Measurements from ENCODE around the gene MRPL33.

MRPL33 gene

GRCh38 chr2:27808984-27809383, 37.5 kb downstream of the MRPL33 start:
- no peak for DNase-seq (ENCODE audit: low read depth in 2 of 2)

- peak; percentile 65 to 76 for DNase-seq (ENCODE audit: low read depth in 2 of 2)
These were observed 38.3 kb downstream of the MRPL33 start for GRCh38 chr2:27809761-27810241.

GRCh38 chr2:27810455-27810854, 38.9 kb downstream of the MRPL33 start:
- no peak for DNase-seq (ENCODE audit: low read depth in 2 of 2)

- no peak for DNase-seq (ENCODE audit: low read depth in 2 of 2)
These were observed 40.2 kb downstream of the MRPL33 start for GRCh38 chr2:27811768-27812167.

GRCh38 chr2:27814758-27815157, 43.2 kb downstream of the MRPL33 start:
- no peak for DNase-seq (ENCODE audit: low read depth in 2 of 2)

GRCh38 chr2:27815860-27816438, 44.4 kb downstream of the MRPL33 start:
- DNase-seq (ENCODE audit: low read depth in 2 of 2): no peak

- DNase-seq (ENCODE audit: low read depth in 2 of 2): no peak
These were observed 50.5 kb downstream of the MRPL33 start for GRCh38 chr2:27822049-27822448.

- no peak for DNase-seq (ENCODE audit: low read depth in 2 of 2)
These were observed 51.6 kb downstream of the MRPL33 start for GRCh38 chr2:27823135-27823534.

- no peak for DNase-seq (ENCODE audit: low read depth in 2 of 2)
These were observed 52.0 kb downstream of the MRPL33 start for GRCh38 chr2:27823569-27823968.

GRCh38 chr2:27824401-27824800, 52.9 kb downstream of the MRPL33 start:
- DNase-seq (ENCODE audit: low read depth in 2 of 2): no peak

- no peak for DNase-seq (ENCODE audit: low read depth in 2 of 2)
These were observed 56.8 kb downstream of the MRPL33 start for GRCh38 chr2:27828305-27828704.
